Measurements from ENCODE around the gene ERICH6B. TPM values are rescaled to one million over a fixed set of nuclear protein-coding genes. Genes with fewer than 3 reads are reported as not detected.
A peak's percentile ranks its signal among the peaks of the same experiment; 100 is the strongest.

ERICH6B gene
- polyA plus RNA-seq, 1 of the 3 experiments (the other 2 are of a cell fraction): not detected

GRCh38 chr13:45584816-45585215 lies 30.7 kb downstream of the ERICH6B start:
- Histone ChIP-seq H2AFZ (ENCODE audit: low read depth) (no peak overlapping the region), H3K27ac (ENCODE audit: low read depth in 2 of 2, low read length in 1 of 2) (no peak overlapping the region), H3K79me2 (ENCODE audit: insufficient read depth) (no peaks in the 10 kb centered on the region), H3K4me3 (ENCODE audit: low read depth in 2 of 2, low read length in 1 of 2) (no peak overlapping the region), H3K4me2 (no peak overlapping the region), H3F3A (replicated peaks; ENCODE audit: insufficient read depth) (no peaks in the 10 kb centered on the region), H3K9me3 (no peaks in the 10 kb centered on the region), H3K9ac (no peak overlapping the region), H3K9me2 (no peaks in the 10 kb centered on the region), H3K4me1 (ENCODE audit: control insufficient read depth in 1 of 2, insufficient read depth in 2 of 2, low read depth in 1 of 2, low read length in 1 of 2) (peaks cover 0 to 10% of the 10 kb centered on the region in 2 experiments; a peak in 1 of 4 replicates), H3K36me3 (replicated peaks in 1 of 2; ENCODE audit: control insufficient read depth in 1 of 2, insufficient read depth in 2 of 2, low read length in 1 of 2) (no peaks in the 10 kb centered on the region), H3K27me3 (ENCODE audit: insufficient read depth) (no peaks in the 10 kb centered on the region; the same call in 1 of the 2 replicates), H4K20me1 (ENCODE audit: insufficient read depth) (no peaks in the 10 kb centered on the region)
- TF ChIP-seq JUND (IDR thresholded peaks at IDR 0.05) (no peak), EP300 (IDR thresholded peaks at IDR 0.05; ENCODE audit: borderline replicate concordance in 1 of 2, low read depth in 1 of 2, low read length in 1 of 2) (no peak), NRF1 (IDR thresholded peaks at IDR 0.05; ENCODE audit: low read depth, low read length) (no peak), TCF12 (IDR thresholded peaks at IDR 0.05) (no peak), USF2 (IDR thresholded peaks at IDR 0.05; ENCODE audit: borderline replicate concordance, low read depth, low read length) (no peak), NFIC (IDR thresholded peaks at IDR 0.05; ENCODE audit: borderline replicate concordance) (no peak)
- POLR2A ChIA-PET: no interaction called here
- CTCF ChIA-PET: interaction anchor here (1.4 kb wide), 1 partner anchor 9 kb away, joined by 3 read pairs; no protein-coding TSS in a partner anchor
- no peak for DNase-seq
- WGBS (ENCODE audit: low lambda C conversion rate): 75% methylated on average over 6 of the region's 6 CpGs

- Histone ChIP-seq H3K4me3 (ENCODE audit: low read depth in 2 of 2, low read length in 1 of 2) (no peak overlapping the region), H3K9ac (no peak overlapping the region), H3K9me3 (no peaks in the 10 kb centered on the region), H3K36me3 (replicated peaks in 1 of 2; ENCODE audit: control insufficient read depth in 1 of 2, insufficient read depth in 2 of 2, low read length in 1 of 2) (no peaks in the 10 kb centered on the region), H4K20me1 (ENCODE audit: insufficient read depth) (no peaks in the 10 kb centered on the region), H3K79me2 (ENCODE audit: insufficient read depth) (no peaks in the 10 kb centered on the region), H3K9me2 (no peaks in the 10 kb centered on the region), H2AFZ (ENCODE audit: low read depth) (no peak overlapping the region), H3K4me2 (no peak overlapping the region), H3K27ac (ENCODE audit: low read depth in 2 of 2, low read length in 1 of 2) (no peak overlapping the region), H3K27me3 (ENCODE audit: insufficient read depth) (no peaks in the 10 kb centered on the region; the same call in 1 of the 2 replicates), H3F3A (replicated peaks; ENCODE audit: insufficient read depth) (no peaks in the 10 kb centered on the region), H3K4me1 (ENCODE audit: control insufficient read depth in 1 of 2, insufficient read depth in 2 of 2, low read depth in 1 of 2, low read length in 1 of 2) (peaks cover 0 to 14% of the 10 kb centered on the region in 2 experiments; a peak in 1 of 4 replicates)
- DNase-seq: no peak
- CTCF ChIA-PET: interaction anchor here (1.1 kb wide), 1 partner anchor 44 kb away, joined by 3 read pairs; no protein-coding TSS in a partner anchor
- 23% methylated on average over 3 of the region's 3 CpGs for WGBS (ENCODE audit: low lambda C conversion rate)
- POLR2A ChIA-PET: no interaction called here
- TF ChIP-seq RCOR1 (IDR thresholded peaks at IDR 0.05; ENCODE audit: low read length) (0 out of 2 replicates have a peak, but pooled peaks have one; percentile 40), TAF1 (IDR thresholded peaks at IDR 0.05; ENCODE audit: borderline replicate concordance, low read depth, low read length) (no peak), EZH2phosphoT487 (IDR thresholded peaks at IDR 0.05; ENCODE audit: borderline replicate concordance, low read depth) (no peak), CHD2 (IDR thresholded peaks at IDR 0.05; ENCODE audit: low read length, partially characterized antibody) (peak; percentile 9)
Observed at GRCh38 chr13:45582408-45583076, 33.0 kb downstream of the ERICH6B start.

- peaks cover 0 to 25% of the 10 kb centered on the region in 2 experiments; a peak in 3 of 4 replicates for H3K4me1 ChIP-seq (ENCODE audit: control insufficient read depth in 1 of 2, insufficient read depth in 2 of 2, low read depth in 1 of 2, low read length in 1 of 2)
- H3K36me3 ChIP-seq (replicated peaks in 1 of 2; ENCODE audit: control insufficient read depth in 1 of 2, insufficient read depth in 2 of 2, low read length in 1 of 2): no peaks in the 10 kb centered on the region
- H3K79me2 ChIP-seq (ENCODE audit: insufficient read depth): no peaks in the 10 kb centered on the region
- 46% methylated on average over 4 of the region's 4 CpGs for WGBS (ENCODE audit: low lambda C conversion rate)
- ChIA-PET POLR2A (no interaction called here), CTCF (interaction anchor here (1.3 kb wide), 1 partner anchor 9 kb away, joined by 3 read pairs; no protein-coding TSS in a partner anchor)
- no peaks in the 10 kb centered on the region for H4K20me1 ChIP-seq (ENCODE audit: insufficient read depth)
- no peaks in the 10 kb centered on the region for H3F3A ChIP-seq (replicated peaks; ENCODE audit: insufficient read depth)
- no peaks in the 10 kb centered on the region for H3K9me3 ChIP-seq
- H3K4me3 ChIP-seq (ENCODE audit: low read depth in 2 of 2, low read length in 1 of 2): no peak overlapping the region
- H3K27me3 ChIP-seq (ENCODE audit: insufficient read depth): no peaks in the 10 kb centered on the region; the same call in 1 of the 2 replicates
- no peak overlapping the region; a peak in 1 of 4 replicates for H3K27ac ChIP-seq (ENCODE audit: low read depth in 2 of 2, low read length in 1 of 2)
- H3K9me2 ChIP-seq: no peaks in the 10 kb centered on the region
- no peak overlapping the region for H2AFZ ChIP-seq (ENCODE audit: low read depth)
- DNase-seq: no peak
- H3K4me2 ChIP-seq: no peak overlapping the region
- no peak overlapping the region for H3K9ac ChIP-seq
- TF ChIP-seq NFIC (IDR thresholded peaks at IDR 0.05; ENCODE audit: borderline replicate concordance): no peak
- no peak for TF ChIP-seq IRF3 (IDR thresholded peaks at IDR 0.05; ENCODE audit: low read depth, low read length)
- no peak for TF ChIP-seq POLR2AphosphoS5 (IDR thresholded peaks at IDR 0.05; ENCODE audit: low read depth, low read length)
- TF ChIP-seq EP300 (IDR thresholded peaks at IDR 0.05; ENCODE audit: borderline replicate concordance in 1 of 2, low read depth in 1 of 2, low read length in 1 of 2): no peak
- TF ChIP-seq SIN3A (IDR thresholded peaks at IDR 0.05; ENCODE audit: borderline replicate concordance, low read depth, low read length): no peak
- TF ChIP-seq GATA2 (CRISPR knock-in tag; IDR thresholded peaks at IDR 0.05): no peak
- TF ChIP-seq GABPA (IDR thresholded peaks at IDR 0.05; ENCODE audit: low read depth): no peak
- no peak for TF ChIP-seq MEF2A (IDR thresholded peaks at IDR 0.05; ENCODE audit: borderline replicate concordance, low read depth)
- no peak for TF ChIP-seq JUND (IDR thresholded peaks at IDR 0.05)
Observed at GRCh38 chr13:45576466-45576865, 39.1 kb downstream of the ERICH6B start.

All from SK-N-SH (cell line).